ENCODE results near the gene WDSUB1. TPM values are rescaled to one million over a fixed set of nuclear protein-coding genes. Genes with fewer than 3 reads are reported as not detected.
A peak's percentile ranks its signal among the peaks of the same experiment; 100 is the strongest.

Gene WDSUB1
- total and polyA plus RNA-seq, 9 of the 15 experiments (the other 6 are each of a cell fraction or from before 2014, with no cell fraction given): 5.2 to 13.7 (median 9.4) TPM

DNA sequence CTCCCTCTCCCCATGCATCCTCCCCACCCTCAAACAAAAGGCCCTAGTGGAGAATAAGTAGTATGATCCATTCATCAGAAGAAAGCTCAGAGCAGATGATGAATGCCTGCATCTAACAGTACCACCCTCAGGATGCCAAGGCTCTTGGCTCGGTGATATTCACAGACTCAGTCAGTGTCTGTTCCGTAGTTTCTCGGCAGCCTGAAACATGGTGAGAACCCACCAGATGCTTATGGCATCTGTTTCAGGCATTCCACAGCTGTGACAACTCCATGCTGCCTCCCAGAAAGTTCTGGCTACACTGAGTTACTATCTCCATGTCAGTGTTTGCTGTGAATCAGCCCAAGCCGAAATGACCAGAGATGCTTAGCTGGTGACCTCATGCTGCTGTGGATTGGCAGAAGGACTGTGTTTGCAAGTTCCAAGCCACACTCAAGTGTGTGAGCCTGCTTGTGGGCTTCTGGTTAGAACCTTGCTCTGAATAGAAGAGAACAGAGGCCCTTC, 83.9 kb downstream of the WDSUB1 start:
- no peaks in the 10 kb centered on the region for H3K9me1 ChIP-seq (ENCODE audit: control insufficient read depth, insufficient read depth, low read length)
- ATAC-seq (peak; percentile 38; the same call in 2 of the 3 replicates), FAIRE-seq (peak; percentile 15), DNase-seq (ENCODE audit: extremely low read depth in 1 of 4, low spot score in 3 of 4) (no peak)
- H3K79me2 ChIP-seq (ENCODE audit: control insufficient read depth, insufficient read depth, low read length): no peaks in the 10 kb centered on the region
- no peak overlapping the region for H2AFZ ChIP-seq (ENCODE audit: low read depth, low read length)
- no peak overlapping the region for H3K9ac ChIP-seq (ENCODE audit: insufficient read depth in 1 of 2, low read depth in 2 of 2, low read length in 2 of 2)
- H3K9me3 ChIP-seq (replicated peaks; ENCODE audit: control insufficient read depth, insufficient read depth, low read depth, low read length): no peaks in the 10 kb centered on the region
- H3K4me3 ChIP-seq: no peak overlapping the region
- 0 out of 6 replicates have a peak, but pooled peaks of 1 of the 3 experiments have one; percentile 12 for TF ChIP-seq CTCF (IDR thresholded peaks at IDR 0.05 in 2 of 3, conservative IDR thresholded peaks at IDR 0.05 in 1 of 3; ENCODE audit: insufficient read depth in 2 of 3, low read depth in 1 of 3, low read length in 3 of 3)
- TF ChIP-seq SMARCB1 (IDR thresholded peaks at IDR 0.05; ENCODE audit: insufficient read length, low read depth): no peak
- no peak for TF ChIP-seq THAP12 (CRISPR knock-in tag; IDR thresholded peaks at IDR 0.05)
- TF ChIP-seq ZNF695 (CRISPR knock-in tag; IDR thresholded peaks at IDR 0.05): no peak
- 0 out of 2 replicates have a peak, but pooled peaks have one; percentile 49 for TF ChIP-seq IRF2 (CRISPR knock-in tag; IDR thresholded peaks at IDR 0.05)
- TF ChIP-seq ZNF384 (IDR thresholded peaks at IDR 0.05; ENCODE audit: low read depth, low read length): no peak
- TF ChIP-seq MCM3 (IDR thresholded peaks at IDR 0.05): no peak
- no peak for TF ChIP-seq ZNF639 (CRISPR knock-in tag; conservative IDR thresholded peaks at IDR 0.05 in 1 of 2, IDR thresholded peaks at IDR 0.05 in 1 of 2)
- TF ChIP-seq HDAC3 (IDR thresholded peaks at IDR 0.05; ENCODE audit: borderline replicate concordance, partially characterized antibody): no peak
- no peak for TF ChIP-seq HMGN3 (IDR thresholded peaks at IDR 0.05; ENCODE audit: borderline replicate concordance, extremely low read depth, insufficient read length, low read depth, low read length)
- TF ChIP-seq ZEB2 (IDR thresholded peaks at IDR 0.05): no peak
- no peak for TF ChIP-seq TAF9B (IDR thresholded peaks at IDR 0.05; ENCODE audit: partially characterized antibody)
- in situ Hi-C loops (cut with MboI): no loop called here
- ChIA-PET CTCF (ENCODE audit: low intra/inter-chr PET ratio) (no interaction called here), POLR2A (no interaction called here)
- no peak overlapping the region for H3K27ac ChIP-seq (ENCODE audit: extremely low read depth, low read depth, low read length)
- no peak overlapping the region for H3K4me2 ChIP-seq (ENCODE audit: insufficient read depth, low read length)
- 2% methylated on average over 4 of the region's 4 CpGs for WGBS (ENCODE audit: insufficient coverage, low coverage, missing lambda C conversion rate)
- 0 out of 2 replicates have a peak, but pooled peaks cover under 1% of the 10 kb centered on the region for H4K20me1 ChIP-seq (replicated peaks; ENCODE audit: control insufficient read depth, insufficient read depth, low read length)
- H3K36me3 ChIP-seq (ENCODE audit: control insufficient read depth, insufficient read depth, low read length): no peaks in the 10 kb centered on the region
- no TSS peak for BruUV-seq (replicated peaks)
- H3K4me1 ChIP-seq (replicated peaks in 1 of 2; ENCODE audit: control insufficient read depth in 2 of 2, insufficient read depth in 2 of 2, low read length in 2 of 2): no peaks in the 10 kb centered on the region
- intact Hi-C loops (cut with micrococcal nuclease): no loop called here
- peaks cover 48 to 66% of the 10 kb centered on the region in 2 experiments for H3K27me3 ChIP-seq (ENCODE audit: control insufficient read depth in 2 of 2, insufficient read depth in 2 of 2, low read length in 2 of 2)

Measured in K562 (cell line).